Ovary (tissue), 9 donors: ENCODE measurements around the gene CAMKK2. TPM values are rescaled to one million over a fixed set of nuclear protein-coding genes. Genes with fewer than 3 reads are reported as not detected.
"Not testable (repeated sequence)": the region's sequence is repeated elsewhere in the genome, so short reads cannot be mapped to it uniquely, and the experiment has no call there.

Experiments used
- DNase-seq, 5 donors: peaks; one replicate each; pipeline ENCODE4 v3.0.0-alpha.2; 2019 to 2020
- H3K27ac ChIP-seq, 2 donors: fragments of 200-600 bp; one replicate each; pipeline versions ENCODE4 v1.5.1 to v1.8.0; 2019 to 2022
- H3K27me3 ChIP-seq: fragments of 200-600 bp; one replicate; pipeline ENCODE4 v1.8.0; 2022
- H3K36me3 ChIP-seq: fragments of 200-600 bp; sonication (generic); one replicate; pipeline ENCODE4 v1.5.1; 2019
- H3K4me1 ChIP-seq: one replicate; pipeline ENCODE4 v1.8.1; 2013; ENCODE audit warnings: mild to moderate bottlenecking, moderate library complexity; ENCODE audit not compliant: insufficient read depth
- H3K4me3 ChIP-seq: fragments of 200-600 bp; sonication (generic); one replicate; pipeline ENCODE4 v1.5.1; 2017
- H3K9me3 ChIP-seq, 2 donors: fragments of 200-600 bp in 1 of 2; sonication (generic) in 1 of 2; one replicate each; pipeline versions ENCODE4 v1.5.1 to v1.8.1; 2013 to 2019; ENCODE audit warnings: mild to moderate bottlenecking in 1 of 2, moderate library complexity in 1 of 2
- CTCF ChIP-seq, 3 donors: fragments of 450-650 bp in 2 of 3; fragments of 200-600 bp in 1 of 3; IDR thresholded peaks; one replicate each; pipeline versions ENCODE4 v1.5.1 to v1.8.0; 2016 to 2022; ENCODE audit warnings: antibody characterized with exemption in 3 of 3, mild to moderate bottlenecking in 1 of 3
- EP300 ChIP-seq: sonication (generic); formaldehyde crosslinking; IDR thresholded peaks from one replicate; pipeline ENCODE4 v1.6.1; 2017; ENCODE audit warnings: antibody characterized with exemption
- POLR2A ChIP-seq: fragments of 450-650 bp; IDR thresholded peaks from one replicate; pipeline ENCODE4 v1.6.1; 2017; ENCODE audit warnings: antibody characterized with exemption, mild to moderate bottlenecking, moderate library complexity
- WGBS, 3 donors: extraction: QIAGEN DNeasy Blood & Tissue Kit in 1 of 3; methylation state at CpG; one replicate each; pipeline versions ENCODE4 v1.1.5 to v1.1.7; 2013 to 2017; 5-methylcytosine and 5-hydroxymethylcytosine counted together
- intact Hi-C, 4 donors: fragments of 100-400 bp; cut with DNase I; formaldehyde crosslinking; loops; one replicate each; pipeline versions ENCODE4 v1.11.0 to v1.15.1; 2022 to 2023
- polyA plus RNA-seq, 2 donors: library from polyadenylated mRNA; stranded (reverse); fragments of 200-250 nt in 1 of 2; fragments of 350-450 nt in 1 of 2; fragmentation: Illumina TruSeq in 1 of 2; extraction: RNeasy Lipid Tissue Mini Kit (QIAGEN cat#74804) in 1 of 2; gene quantifications; one replicate each; pipeline ENCODE4 v1.2.3, GENCODE V29; 2013 to 2014
- total RNA-seq, 7 donors: library from RNA; depleted of rRNA in 2 of 7; stranded (reverse); fragments of >200 nt in 2 of 7; fragmentation: NEBNext Ultra II Directional in 3 of 7; extraction: Animal tissue kit (Norgen Biotek cat#: 25700) in 3 of 7; gene quantifications; one replicate each; pipeline versions ENCODE4 v1.1.0 to v1.2.4, GENCODE V29; 2016 to 2023
- donor health status: DM: no; HTN: no; CAD: no; lungs with moderate emphysema.
- donor health status: DM: no; HTN: no; CAD: no.
- donor health status: Bipolar disorder and iron deficiency.
- donor health status: DM: yes; HTN: yes; CAD: no.
- donor health status: DM: no; HTN: no; CAD: no.
- donor health status: DM: yes; HTN: yes; CAD: no.

Gene CAMKK2
- total and polyA plus RNA-seq, 9 donors: 19.0 to 44.6 (median 38.0) TPM

- no peak overlapping the region for H3K4me3 ChIP-seq
- H3K36me3 ChIP-seq: no peaks in the 10 kb centered on the region
- H3K4me1 ChIP-seq: no peaks in the 10 kb centered on the region
- H3K27me3 ChIP-seq: no peaks in the 10 kb centered on the region
- no peaks in the 10 kb centered on the region for H3K9me3 ChIP-seq
- no peak for TF ChIP-seq CTCF (IDR thresholded peaks at IDR 0.05)
- TF ChIP-seq POLR2A: no peak
- no peak for TF ChIP-seq EP300
- DNase-seq: no peak
- no peak overlapping the region for H3K27ac ChIP-seq
- intact Hi-C loops: loop anchor here in 1 of 4 donors (5.0 kb wide), 1 partner anchor 133 kb away; no protein-coding TSS in a partner anchor
- 79 to 90% (median 84%) methylated on average over 12 of the region's 12 CpGs for WGBS, 3 donors
Observed at GRCh38 chr12:121230538-121230907, 66.0 kb downstream of the CAMKK2 start.

- H3K27ac ChIP-seq, H3K4me3 ChIP-seq, H3K4me1 ChIP-seq, H3K36me3 ChIP-seq, H3K9me3 ChIP-seq, H3K27me3 ChIP-seq: not testable (repeated sequence)
- peak; percentile 72 to 86 (median 80) for TF ChIP-seq CTCF (IDR thresholded peaks at IDR 0.05)
- peak; percentile 76 to 84 (median 81) for DNase-seq
- 41 to 46% (median 43%) methylated on average over 19 of the region's 19 CpGs for WGBS, 3 donors
- intact Hi-C loops: loop anchor here in 2 of 4 donors (5.0 to 10.0 kb wide), 4 partner anchors 55 to 133 kb away; partner anchors contain the start of gene P2RX7 (in 1 of the 2)
Observed at GRCh38 chr12:121229826-121230537, 66.5 kb downstream of the CAMKK2 start.

GRCh38 chr12:121228919-121229665 lies 67.4 kb downstream of the CAMKK2 start:
- no peaks in the 10 kb centered on the region for H3K36me3 ChIP-seq
- H3K9me3 ChIP-seq: no peaks in the 10 kb centered on the region
- peaks cover 2% of the 10 kb centered on the region for H3K4me1 ChIP-seq
- WGBS, 3 donors: 95% methylated on average over 22 to 24 of the region's 24 CpGs
- intact Hi-C loops: loop anchor here in 2 of 4 donors (10.0 kb wide), 3 partner anchors 54 to 114 kb away; partner anchors contain the start of gene P2RX7 (in 1 of the 2)
- H3K27me3 ChIP-seq: no peaks in the 10 kb centered on the region
- DNase-seq: no peak
- TF ChIP-seq CTCF (IDR thresholded peaks at IDR 0.05) (no peak), POLR2A (no peak), EP300 (no peak)
- no peak overlapping the region for H3K27ac ChIP-seq
- no peak overlapping the region for H3K4me3 ChIP-seq

- no peak overlapping the region for H3K27ac ChIP-seq
Observed at GRCh38 chr12:121227294-121227693, 69.2 kb downstream of the CAMKK2 start.

GRCh38 chr12:121226871-121227270 lies 69.6 kb downstream of the CAMKK2 start:
- not testable (repeated sequence) for H3K4me1 ChIP-seq, H3K4me3 ChIP-seq, H3K27me3 ChIP-seq, H3K27ac ChIP-seq, H3K36me3 ChIP-seq, DNase-seq, H3K9me3 ChIP-seq
- intact Hi-C loops: loop anchor here in 2 of 4 donors (10.0 kb wide), 3 partner anchors 52 to 112 kb away; partner anchors contain the start of gene P2RX7 (in 1 of the 2)
- WGBS, 3 donors: 91 to 96% (median 94%) methylated on average over 8 of the region's 8 CpGs

More at GRCh38 chr12:121227294-121227693, 69.2 kb downstream of the CAMKK2 start:
- no peak for TF ChIP-seq EP300
- no peak for TF ChIP-seq CTCF (IDR thresholded peaks at IDR 0.05)
- no peak for TF ChIP-seq POLR2A
- Histone ChIP-seq H3K36me3 (no peaks in the 10 kb centered on the region), H3K9me3 (no peaks in the 10 kb centered on the region), H3K27me3 (no peaks in the 10 kb centered on the region), H3K4me3 (no peak overlapping the region), H3K4me1 (peaks cover 2% of the 10 kb centered on the region)
- 83 to 89% (median 83%) methylated on average over 9 of the region's 9 CpGs for WGBS, 3 donors
- intact Hi-C loops: loop anchor here in 2 of 4 donors (10.0 kb wide), 3 partner anchors 52 to 112 kb away; partner anchors contain the start of gene P2RX7 (in 1 of the 2)
- no peak for DNase-seq
